Embryonic facial prominence (tissue), 1 donor: ENCODE measurements around the gene PIK3R6.

Experiments
- DNase-seq: peaks from one replicate; pipeline ENCODE4 v3.0.0-alpha.2; 2016; ENCODE audit errors: extremely low spot score

The PIK3R6 gene

GRCh38 chr17:8798176-8798845 is 69.2 kb downstream of the PIK3R6 start:
- DNase-seq, result no peak

GRCh38 chr17:8797621-8798175 is 69.8 kb downstream of the PIK3R6 start:
- DNase-seq, result no peak

GRCh38 chr17:8794636-8795035 is 72.8 kb downstream of the PIK3R6 start:
- DNase-seq, result no peak

- DNase-seq, result no peak
Measured at GRCh38 chr17:8793649-8794048, 73.8 kb downstream of the PIK3R6 start.

GRCh38 chr17:8792646-8793045 is 74.8 kb downstream of the PIK3R6 start:
- DNase-seq, result no peak

GRCh38 chr17:8791910-8792270 is 75.6 kb downstream of the PIK3R6 start:
- no peak for DNase-seq

- DNase-seq, result no peak
Measured at GRCh38 chr17:8791248-8791909, 76.1 kb downstream of the PIK3R6 start.

GRCh38 chr17:8789743-8790142 is 77.7 kb downstream of the PIK3R6 start:
- no peak for DNase-seq

GRCh38 chr17:8788998-8789397 is 78.5 kb downstream of the PIK3R6 start:
- DNase-seq, result no peak

- peak; percentile 69 for DNase-seq
Measured at GRCh38 chr17:8785547-8786413, 81.7 kb downstream of the PIK3R6 start.

GRCh38 chr17:8782176-8782575 is 85.3 kb downstream of the PIK3R6 start:
- no peak for DNase-seq

GRCh38 chr17:8781776-8782175 is 85.7 kb downstream of the PIK3R6 start:
- DNase-seq, result peak; percentile 27

- DNase-seq, result no peak
Measured at GRCh38 chr17:8776881-8777280, 90.6 kb downstream of the PIK3R6 start.

- DNase-seq, result no peak
Measured at GRCh38 chr17:8776248-8776647, 91.2 kb downstream of the PIK3R6 start.

GRCh38 chr17:8766731-8767130 is 100.7 kb downstream of the PIK3R6 start:
- no peak for DNase-seq

GRCh38 chr17:8762012-8762411 is 105.5 kb downstream of the PIK3R6 start:
- DNase-seq, result no peak

- no peak for DNase-seq
Measured at GRCh38 chr17:8758137-8758596, 109.3 kb downstream of the PIK3R6 start, which contains the start of gene SPDYE4. SPDYE4 (minus strand) TSS chr17:8758546; CDS start chr17:8758382, 164 bp downstream.

- no peak for DNase-seq
Measured at GRCh38 chr17:8757189-8757588, 110.3 kb downstream of the PIK3R6 start.

- no peak for DNase-seq
Measured at GRCh38 chr17:8755590-8756255, 111.8 kb downstream of the PIK3R6 start.

GRCh38 chr17:8754890-8755289 is 112.6 kb downstream of the PIK3R6 start:
- DNase-seq, result no peak

- no peak for DNase-seq
Measured at GRCh38 chr17:8753976-8754440, 113.5 kb downstream of the PIK3R6 start.
